HAP-1 (cell line): ENCODE data around the gene IRF1.

ENCODE experiments used
- DNase-seq, 2 experiments: peaks; one replicate each; pipeline ENCODE4 v3.0.0-alpha.2; 2016 to 2020; ENCODE audit warnings: low spot score in 2 of 2
- H3K27me3 ChIP-seq: fragments of 250-450 bp; sonication (Bioruptor Pico); 2 replicates; pipeline ENCODE4 v1.5.1; 2020; ENCODE audit warnings: low read depth, mild to moderate bottlenecking, moderate library complexity
- H3K36me3 ChIP-seq: fragments of 250-450 bp; sonication (Bioruptor Pico); replicated peaks from 2 replicates; pipeline ENCODE4 v1.5.1; 2020; ENCODE audit warnings: mild to moderate bottlenecking
- H3K4me1 ChIP-seq: fragments of 250-450 bp; sonication (Bioruptor Pico); 2 replicates; pipeline ENCODE4 v1.5.1; 2020; ENCODE audit warnings: mild to moderate bottlenecking
- H3K4me3 ChIP-seq: fragments of 250-450 bp; sonication (Bioruptor Pico); 2 replicates; pipeline ENCODE4 v1.5.1; 2020; ENCODE audit warnings: mild to moderate bottlenecking, moderate library complexity
- H3K9me3 ChIP-seq: fragments of 250-450 bp; sonication (Bioruptor Pico); 2 replicates; pipeline ENCODE4 v1.5.1; 2020; ENCODE audit warnings: mild to moderate bottlenecking, moderate library complexity
- in situ Hi-C: fragments of 300-500 bp; cut with MboI; formaldehyde crosslinking; loops from 3 replicates; pipeline ENCODE4 v1.14.3; 2020; ENCODE audit warnings: low sequenced_read_pairs, inconsistent platforms, mixed read lengths

IRF1 gene

GRCh38 chr5:132510076-132510475, 19.5 kb upstream of the IRF1 start:
- H3K9me3 ChIP-seq, result no peaks in the 10 kb centered on the region
- no peak for DNase-seq
- H3K36me3 ChIP-seq, result no peaks in the 10 kb centered on the region
- no peaks in the 10 kb centered on the region for H3K27me3 ChIP-seq
- in situ Hi-C loops, result no loop called here
- no peak overlapping the region for H3K4me3 ChIP-seq
- no peaks in the 10 kb centered on the region; the same call in 1 of the 2 replicates for H3K4me1 ChIP-seq

- Histone ChIP-seq H3K27me3 (no peaks in the 10 kb centered on the region), H3K4me1 (no peaks in the 10 kb centered on the region; the same call in 1 of the 2 replicates), H3K9me3 (no peaks in the 10 kb centered on the region), H3K36me3 (no peaks in the 10 kb centered on the region), H3K4me3 (no peak overlapping the region)
- peak; percentile 40 to 50 for DNase-seq
- in situ Hi-C loops, result loop anchor here (10.0 kb wide), 2 partner anchors 121 to 231 kb away; no protein-coding TSS in a partner anchor
Measured at GRCh38 chr5:132506094-132506692, 15.6 kb upstream of the IRF1 start.

GRCh38 chr5:132505641-132506040, 15.1 kb upstream of the IRF1 start:
- no peak for DNase-seq
- in situ Hi-C loops, result loop anchor here (10.0 kb wide), 2 partner anchors 121 to 231 kb away; no protein-coding TSS in a partner anchor
- Histone ChIP-seq H3K4me3 (no peak overlapping the region), H3K4me1 (no peaks in the 10 kb centered on the region; the same call in 1 of the 2 replicates), H3K9me3 (no peaks in the 10 kb centered on the region), H3K27me3 (no peaks in the 10 kb centered on the region), H3K36me3 (no peaks in the 10 kb centered on the region)

GRCh38 chr5:132504746-132505145, 14.2 kb upstream of the IRF1 start:
- DNase-seq, result no peak
- H3K4me1 ChIP-seq, result no peaks in the 10 kb centered on the region; the same call in 1 of the 2 replicates
- H3K4me3 ChIP-seq, result no peak overlapping the region
- in situ Hi-C loops, result loop anchor here (10.0 kb wide), 2 partner anchors 120 to 230 kb away; no protein-coding TSS in a partner anchor
- no peaks in the 10 kb centered on the region for H3K9me3 ChIP-seq
- H3K36me3 ChIP-seq, result no peaks in the 10 kb centered on the region
- H3K27me3 ChIP-seq, result no peaks in the 10 kb centered on the region

- in situ Hi-C loops, result loop anchor here (10.0 kb wide), 2 partner anchors 118 to 228 kb away; no protein-coding TSS in a partner anchor
Measured at GRCh38 chr5:132503244-132503643, 12.7 kb upstream of the IRF1 start.

GRCh38 chr5:132501961-132502931, 11.7 kb upstream of the IRF1 start:
- Histone ChIP-seq H3K27me3 (no peaks in the 10 kb centered on the region), H3K36me3 (no peaks in the 10 kb centered on the region), H3K9me3 (no peaks in the 10 kb centered on the region), H3K4me1 (no peaks in the 10 kb centered on the region; the same call in 1 of the 2 replicates), H3K4me3 (no peak overlapping the region)
- no peak for DNase-seq
- in situ Hi-C loops, result loop anchor here (10.0 kb wide), 2 partner anchors 117 to 227 kb away; no protein-coding TSS in a partner anchor

More at GRCh38 chr5:132503244-132503643, 12.7 kb upstream of the IRF1 start:
- Histone ChIP-seq H3K4me3 (no peak overlapping the region), H3K4me1 (no peaks in the 10 kb centered on the region; the same call in 1 of the 2 replicates), H3K27me3 (no peaks in the 10 kb centered on the region), H3K36me3 (no peaks in the 10 kb centered on the region), H3K9me3 (no peaks in the 10 kb centered on the region)
- no peak for DNase-seq

GRCh38 chr5:132501629-132501956, 11.0 kb upstream of the IRF1 start:
- H3K36me3 ChIP-seq, result no peaks in the 10 kb centered on the region
- no peaks in the 10 kb centered on the region for H3K9me3 ChIP-seq
- DNase-seq, result no peak
- in situ Hi-C loops, result loop anchor here (10.0 kb wide), 2 partner anchors 117 to 227 kb away; no protein-coding TSS in a partner anchor
- H3K27me3 ChIP-seq, result no peaks in the 10 kb centered on the region
- H3K4me1 ChIP-seq, result no peaks in the 10 kb centered on the region; the same call in 1 of the 2 replicates
- no peak overlapping the region for H3K4me3 ChIP-seq

- in situ Hi-C loops, result loop anchor here (10.0 kb wide), 2 partner anchors 116 to 226 kb away; no protein-coding TSS in a partner anchor
- DNase-seq, result peak; percentile 37 to 75
Measured at GRCh38 chr5:132500931-132501628, 10.5 kb upstream of the IRF1 start.

GRCh38 chr5:132500244-132500930, 9.8 kb upstream of the IRF1 start:
- no peak overlapping the region for H3K4me3 ChIP-seq
- in situ Hi-C loops, result loop anchor here (10.0 kb wide), 2 partner anchors 116 to 226 kb away; no protein-coding TSS in a partner anchor

More at GRCh38 chr5:132500931-132501628, 10.5 kb upstream of the IRF1 start:
- H3K4me1 ChIP-seq, result no peaks in the 10 kb centered on the region
- no peaks in the 10 kb centered on the region for H3K27me3 ChIP-seq
- no peak overlapping the region for H3K4me3 ChIP-seq
- no peaks in the 10 kb centered on the region for H3K36me3 ChIP-seq
- no peaks in the 10 kb centered on the region for H3K9me3 ChIP-seq

GRCh38 chr5:132499440-132500243, 9.1 kb upstream of the IRF1 start:
- H3K4me1 ChIP-seq, result peaks cover 6% of the 10 kb centered on the region
- no peaks in the 10 kb centered on the region for H3K27me3 ChIP-seq
- no peak for DNase-seq
- in situ Hi-C loops, result loop anchor here (5.0 to 10.0 kb wide), 3 partner anchors 87 to 225 kb away; no protein-coding TSS in a partner anchor
- H3K4me3 ChIP-seq, result no peak overlapping the region
- no peaks in the 10 kb centered on the region for H3K9me3 ChIP-seq
- no peaks in the 10 kb centered on the region for H3K36me3 ChIP-seq

More at GRCh38 chr5:132500244-132500930, 9.8 kb upstream of the IRF1 start:
- Histone ChIP-seq H3K27me3 (no peaks in the 10 kb centered on the region), H3K4me1 (peaks cover 2% of the 10 kb centered on the region), H3K36me3 (no peaks in the 10 kb centered on the region), H3K9me3 (no peaks in the 10 kb centered on the region)
- DNase-seq, result no peak

GRCh38 chr5:132498686-132499271, 8.2 kb upstream of the IRF1 start:
- H3K4me3 ChIP-seq, result no peak overlapping the region
- H3K4me1 ChIP-seq, result peaks cover 6% of the 10 kb centered on the region
- no peaks in the 10 kb centered on the region for H3K27me3 ChIP-seq
- no peak for DNase-seq
- no peaks in the 10 kb centered on the region for H3K9me3 ChIP-seq
- H3K36me3 ChIP-seq, result no peaks in the 10 kb centered on the region
- in situ Hi-C loops, result loop anchor here (5.0 kb wide), 1 partner anchor 86 kb away; no protein-coding TSS in a partner anchor

GRCh38 chr5:132498152-132498551, 7.6 kb upstream of the IRF1 start:
- no peaks in the 10 kb centered on the region for H3K36me3 ChIP-seq
- H3K27me3 ChIP-seq, result no peaks in the 10 kb centered on the region
- in situ Hi-C loops, result loop anchor here (5.0 kb wide), 1 partner anchor 86 kb away; no protein-coding TSS in a partner anchor
- H3K4me1 ChIP-seq, result peaks cover 6% of the 10 kb centered on the region
- no peaks in the 10 kb centered on the region for H3K9me3 ChIP-seq
- DNase-seq, result no peak
- no peak overlapping the region for H3K4me3 ChIP-seq
